22Rv1 (cell line): ENCODE results near the gene SLC9B2.

Experiments
- CTCF ChIP-seq: fragments of 450-650 bp; IDR thresholded peaks from 2 replicates; pipeline ENCODE4 v1.5.1; 2017; ENCODE audit warnings: mild to moderate bottlenecking
- ZFX ChIP-seq: fragments of 450-650 bp; IDR thresholded peaks from 2 replicates; pipeline ENCODE4 v1.6.1; 2017; ENCODE audit warnings: antibody characterized with exemption, borderline replicate concordance

GRCh38 chr4:103012551-103012950 is 64.0 kb downstream of the SLC9B2 start:
- TF ChIP-seq CTCF (no peak), ZFX (no peak)
